CD4-positive, CD25-positive, alpha-beta regulatory T cell (primary cell): ENCODE data around the gene ABCB7. TPM values are rescaled to one million over a fixed set of nuclear protein-coding genes. Genes with fewer than 3 reads are reported as not detected.
A peak's percentile ranks its signal among the peaks of the same experiment; 100 is the strongest.
"Not testable (repeated sequence)": the region's sequence is repeated elsewhere in the genome, so short reads cannot be mapped to it uniquely, and the experiment has no call there.

ENCODE experiments used
- ATAC-seq, 2 donors: fragments of 150-1000 bp; cut with Tn5 transposase; one replicate each; pipeline ENCODE4 v1.10.0; 2021; ENCODE audit warnings: low read depth in 2 of 2, moderate number of reproducible peaks in 2 of 2, moderate library complexity in 1 of 2
- DNase-seq, 3 donors: peaks; one replicate each; pipeline versions ENCODE4 v3.0.0 to v3.0.0-alpha.2; 2012 to 2022; ENCODE audit warnings: mixed read lengths in 1 of 3
- H3K27ac ChIP-seq: one replicate; pipeline ENCODE4 v1.7.0; 2013; ENCODE audit warnings: mild to moderate bottlenecking, low read length; ENCODE audit not compliant: insufficient read depth, poor library complexity, severe bottlenecking
- H3K27me3 ChIP-seq: one replicate; pipeline ENCODE4 v1.7.0; 2013; ENCODE audit warnings: low read length; ENCODE audit not compliant: control insufficient read depth, insufficient read depth
- H3K36me3 ChIP-seq: one replicate; pipeline ENCODE4 v1.7.0; 2013; ENCODE audit warnings: mild to moderate bottlenecking, low read length, moderate library complexity; ENCODE audit not compliant: control insufficient read depth, insufficient read depth
- H3K4me1 ChIP-seq: 2 replicates; pipeline ENCODE4 v1.7.0; 2013; ENCODE audit warnings: mild to moderate bottlenecking, low read length; ENCODE audit not compliant: insufficient read depth, control insufficient read depth, poor library complexity, severe bottlenecking
- H3K4me3 ChIP-seq: one replicate; pipeline ENCODE4 v1.7.0; 2013; ENCODE audit warnings: low read depth, mild to moderate bottlenecking, low read length, moderate library complexity
- H3K9me3 ChIP-seq, 2 experiments: 1 replicate in 1 of 2; 2 replicates in 1 of 2; pipeline ENCODE4 v1.7.0; 2013; ENCODE audit warnings: low read length in 2 of 2, mild to moderate bottlenecking in 1 of 2, moderate library complexity in 1 of 2; ENCODE audit not compliant: control insufficient read depth in 2 of 2
- H3K27ac Mint-ChIP-seq, 3 donors: one replicate each; pipeline ENCODE4 v1.8.0; 2020 to 2022; ENCODE audit warnings: mild to moderate bottlenecking in 3 of 3, mixed read lengths in 3 of 3, moderate library complexity in 2 of 3
- H3K27me3 Mint-ChIP-seq: one replicate; pipeline ENCODE4 v1.8.0; 2022; ENCODE audit warnings: mild to moderate bottlenecking, mixed read lengths
- H3K36me3 Mint-ChIP-seq: one replicate; pipeline ENCODE4 v1.8.0; 2020; ENCODE audit warnings: mixed read lengths
- H3K4me1 Mint-ChIP-seq, 4 donors: one replicate each; pipeline ENCODE4 v1.8.0; 2020 to 2022; ENCODE audit warnings: mixed read lengths in 4 of 4, mild to moderate bottlenecking in 1 of 4
- H3K4me3 Mint-ChIP-seq, 4 donors: one replicate each; pipeline ENCODE4 v1.8.0; 2020 to 2022; ENCODE audit warnings: mild to moderate bottlenecking in 4 of 4, mixed read lengths in 4 of 4, moderate library complexity in 3 of 4
- H3K9me3 Mint-ChIP-seq, 7 donors: one replicate each; pipeline ENCODE4 v1.8.0; 2020 to 2022; ENCODE audit warnings: mixed read lengths in 7 of 7, mild to moderate bottlenecking in 3 of 7, moderate library complexity in 2 of 7
- polyA plus RNA-seq, 4 donors: library from polyadenylated mRNA; unstranded; fragments of 300-500 nt; fragmentation: Illumina TruSeq; gene quantifications; one replicate each; pipeline ENCODE4 v1.2.3, GENCODE V29; 2021
- total RNA-seq: library from RNA; stranded (reverse); gene quantifications from one replicate; pipeline ENCODE4 v1.2.3, GENCODE V29; 2022

The ABCB7 gene
- total RNA-seq (22.1 TPM), polyA plus RNA-seq (10 to 100 TPM; 16.4 to 22.9 (median 18.9) TPM)

GRCh38 chrX:75155827-75156525 is at the start of gene ABCB7:
Gene ABCB7 (minus strand): TSS chrX:75156283. CDS start chrX:75156272, 11 bp downstream.
- peaks cover 15 to 53% (median 31%) of the 10 kb centered on the region in 4 donors for H3K4me1 Mint-ChIP-seq
- Histone ChIP-seq H3K4me3 (peak within 1 kb of the TSS; percentile 95), H3K4me1 (peaks cover 5% of the 10 kb centered on the region)

GRCh38 chrX:75188415-75189206 is 32.5 kb upstream of the ABCB7 start:
- not testable (repeated sequence) for H3K36me3 Mint-ChIP-seq, H3K27ac ChIP-seq, H3K9me3 Mint-ChIP-seq, H3K4me3 Mint-ChIP-seq, H3K9me3 ChIP-seq, ATAC-seq, DNase-seq, H3K27ac Mint-ChIP-seq, H3K4me1 ChIP-seq, H3K36me3 ChIP-seq, H3K27me3 Mint-ChIP-seq, H3K27me3 ChIP-seq, H3K4me3 ChIP-seq, H3K4me1 Mint-ChIP-seq

More at GRCh38 chrX:75155827-75156525, at the start of gene ABCB7:
- Mint-ChIP-seq H3K27me3 (no peaks in the 10 kb centered on the region), H3K4me3 (peak within 1 kb of the TSS; percentile 93 to 100 (median 96)), H3K9me3 (no peaks in the 10 kb centered on the region), H3K36me3 (no peaks in the 10 kb centered on the region), H3K27ac (peak within 1 kb of the TSS; percentile 96 to 98 (median 98))
- Histone ChIP-seq H3K36me3 (no peaks in the 10 kb centered on the region), H3K27ac (peak within 1 kb of the TSS; percentile 76), H3K9me3 (no peaks in the 10 kb centered on the region), H3K27me3 (no peaks in the 10 kb centered on the region)
- ATAC-seq = peak; percentile 84 to 86
- DNase-seq = peak; percentile 44 to 78 (median 64)

- Mint-ChIP-seq H3K36me3 (no peaks in the 10 kb centered on the region), H3K4me3 (no peak overlapping the region), H3K4me1 (no peaks in the 10 kb centered on the region), H3K27ac (no peak overlapping the region), H3K9me3 (peaks cover 0 to 2% (median 0%) of the 10 kb centered on the region in 7 donors), H3K27me3 (no peaks in the 10 kb centered on the region)
- ATAC-seq (no peak), DNase-seq (no peak)
- Histone ChIP-seq H3K4me1 (no peaks in the 10 kb centered on the region), H3K27ac (no peak overlapping the region), H3K4me3 (no peak overlapping the region), H3K36me3 (no peaks in the 10 kb centered on the region), H3K27me3 (no peaks in the 10 kb centered on the region), H3K9me3 (no peaks in the 10 kb centered on the region)
Measured at GRCh38 chrX:75181721-75182120, 25.6 kb upstream of the ABCB7 start.

DNA sequence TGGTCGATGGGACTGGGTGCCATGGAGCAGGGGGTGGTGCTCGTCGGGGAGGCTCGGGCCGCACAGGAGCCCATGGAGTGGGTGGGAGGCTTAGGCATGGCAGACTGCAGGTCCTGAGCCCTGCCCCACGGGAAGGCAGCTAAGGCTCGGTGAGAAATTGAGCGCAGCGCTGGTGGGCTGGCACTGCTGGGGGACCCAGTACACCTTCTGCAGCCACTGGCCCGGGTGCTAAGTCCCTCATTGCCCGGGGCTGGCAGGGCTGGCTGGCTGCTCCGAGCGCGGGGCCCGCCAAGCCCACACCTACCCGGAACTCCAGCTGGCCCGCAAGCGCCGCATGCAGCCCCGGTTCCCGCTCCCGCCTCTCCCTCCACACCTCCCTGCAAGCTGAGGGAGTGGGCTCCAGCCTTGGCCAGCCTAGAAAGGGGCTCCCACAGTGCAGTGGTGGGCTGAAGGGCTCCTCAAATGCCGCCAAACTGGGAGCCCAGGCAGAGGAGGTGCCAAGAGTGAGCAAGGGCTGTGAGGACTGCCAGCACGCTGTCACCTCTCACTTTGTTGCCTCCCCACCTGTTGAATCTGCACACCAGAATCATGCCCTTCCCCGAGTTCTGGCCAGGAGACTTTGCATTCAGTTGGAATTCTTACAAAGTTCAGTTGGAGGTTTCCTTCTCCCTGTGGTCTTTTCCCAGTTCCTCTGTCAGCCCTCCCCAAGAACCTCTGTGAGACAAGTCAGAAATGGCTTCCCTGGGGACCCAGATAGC is 23.6 kb upstream of the ABCB7 start:
- DNase-seq, H3K4me3 Mint-ChIP-seq, ATAC-seq, H3K27me3 ChIP-seq, H3K4me3 ChIP-seq, H3K4me1 Mint-ChIP-seq, H3K36me3 ChIP-seq, H3K9me3 Mint-ChIP-seq, H3K4me1 ChIP-seq, H3K27ac ChIP-seq, H3K9me3 ChIP-seq, H3K27me3 Mint-ChIP-seq, H3K36me3 Mint-ChIP-seq: not testable (repeated sequence)
- H3K27ac Mint-ChIP-seq = peak overlapping the region in 1 of 3 donors; percentile 26

- DNase-seq, H3K27me3 Mint-ChIP-seq, H3K27me3 ChIP-seq, H3K9me3 Mint-ChIP-seq, H3K9me3 ChIP-seq, ATAC-seq, H3K4me1 Mint-ChIP-seq, H3K27ac ChIP-seq, H3K36me3 Mint-ChIP-seq, H3K4me3 ChIP-seq, H3K36me3 ChIP-seq, H3K4me1 ChIP-seq: not testable (repeated sequence)
- H3K4me3 Mint-ChIP-seq = peak overlapping the region in 3 of 4 donors; percentile 8 to 75 (median 71)
- peak overlapping the region in 1 of 3 donors; percentile 83 for H3K27ac Mint-ChIP-seq
Measured at GRCh38 chrX:75172257-75172890, 16.3 kb upstream of the ABCB7 start.

GRCh38 chrX:75158054-75158453 is 2.0 kb upstream of the ABCB7 start:
- no peaks in the 10 kb centered on the region for H3K36me3 ChIP-seq
- no peaks in the 10 kb centered on the region for H3K27me3 ChIP-seq
- H3K27me3 Mint-ChIP-seq = no peaks in the 10 kb centered on the region
- H3K4me3 Mint-ChIP-seq = peak overlapping the region in 2 of 4 donors; percentile 12 to 95
- H3K4me3 ChIP-seq = no peak overlapping the region
- H3K9me3 Mint-ChIP-seq = no peaks in the 10 kb centered on the region
- H3K36me3 Mint-ChIP-seq = no peaks in the 10 kb centered on the region
- DNase-seq (no peak), ATAC-seq (no peak)
- no peaks in the 10 kb centered on the region for H3K9me3 ChIP-seq
- H3K4me1 ChIP-seq = peaks cover 5% of the 10 kb centered on the region
- H3K4me1 Mint-ChIP-seq = peaks cover 8 to 40% (median 23%) of the 10 kb centered on the region in 4 donors
- H3K27ac Mint-ChIP-seq = peak overlapping the region in 1 of 3 donors; percentile 98
- no peak overlapping the region for H3K27ac ChIP-seq

DNA sequence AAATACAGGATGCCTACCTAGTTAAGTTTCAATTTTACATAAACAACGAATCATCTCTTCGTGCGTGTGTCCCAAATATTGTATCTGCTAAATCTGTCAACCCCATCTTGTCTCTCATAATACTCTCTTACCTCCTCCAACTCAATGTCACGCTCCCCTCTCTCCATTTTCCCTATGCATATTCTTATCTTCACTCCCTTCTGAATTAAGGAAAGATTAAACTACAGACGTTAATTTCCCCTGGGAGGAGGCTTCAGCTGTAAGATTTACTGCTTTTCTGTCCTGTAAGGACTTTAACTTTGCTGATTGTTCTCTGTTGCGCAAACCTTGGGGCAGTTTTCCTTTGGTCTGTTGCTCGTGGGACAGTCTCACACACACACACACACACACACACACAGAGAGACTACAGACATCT is 455 bp upstream of the ABCB7 start:
- Mint-ChIP-seq H3K9me3 (no peaks in the 10 kb centered on the region), H3K4me3 (peak overlapping the region; percentile 93 to 100 (median 96)), H3K27ac (peak overlapping the region; percentile 96 to 98 (median 98)), H3K36me3 (no peaks in the 10 kb centered on the region), H3K27me3 (no peaks in the 10 kb centered on the region), H3K4me1 (peaks cover 9 to 48% (median 26%) of the 10 kb centered on the region in 4 donors)
- H3K4me3 ChIP-seq = peak overlapping the region; percentile 95
- peaks cover 5% of the 10 kb centered on the region for H3K4me1 ChIP-seq
- no peaks in the 10 kb centered on the region for H3K36me3 ChIP-seq
- no peaks in the 10 kb centered on the region for H3K9me3 ChIP-seq
- H3K27me3 ChIP-seq = no peaks in the 10 kb centered on the region
- H3K27ac ChIP-seq = peak overlapping the region; percentile 76
- no peak for ATAC-seq
- DNase-seq = peak in 1 of 3 donors; percentile 31
